ENCODE measurements around the gene TRIM28. TPM values are rescaled to one million over a fixed set of nuclear protein-coding genes. Genes with fewer than 3 reads are reported as not detected.

Gene TRIM28
- total and polyA plus RNA-seq, 9 of the 15 experiments (the other 6 are each of a cell fraction or from before 2014, with no cell fraction given) = 12.1 to 797 (median 490) TPM

DNA sequence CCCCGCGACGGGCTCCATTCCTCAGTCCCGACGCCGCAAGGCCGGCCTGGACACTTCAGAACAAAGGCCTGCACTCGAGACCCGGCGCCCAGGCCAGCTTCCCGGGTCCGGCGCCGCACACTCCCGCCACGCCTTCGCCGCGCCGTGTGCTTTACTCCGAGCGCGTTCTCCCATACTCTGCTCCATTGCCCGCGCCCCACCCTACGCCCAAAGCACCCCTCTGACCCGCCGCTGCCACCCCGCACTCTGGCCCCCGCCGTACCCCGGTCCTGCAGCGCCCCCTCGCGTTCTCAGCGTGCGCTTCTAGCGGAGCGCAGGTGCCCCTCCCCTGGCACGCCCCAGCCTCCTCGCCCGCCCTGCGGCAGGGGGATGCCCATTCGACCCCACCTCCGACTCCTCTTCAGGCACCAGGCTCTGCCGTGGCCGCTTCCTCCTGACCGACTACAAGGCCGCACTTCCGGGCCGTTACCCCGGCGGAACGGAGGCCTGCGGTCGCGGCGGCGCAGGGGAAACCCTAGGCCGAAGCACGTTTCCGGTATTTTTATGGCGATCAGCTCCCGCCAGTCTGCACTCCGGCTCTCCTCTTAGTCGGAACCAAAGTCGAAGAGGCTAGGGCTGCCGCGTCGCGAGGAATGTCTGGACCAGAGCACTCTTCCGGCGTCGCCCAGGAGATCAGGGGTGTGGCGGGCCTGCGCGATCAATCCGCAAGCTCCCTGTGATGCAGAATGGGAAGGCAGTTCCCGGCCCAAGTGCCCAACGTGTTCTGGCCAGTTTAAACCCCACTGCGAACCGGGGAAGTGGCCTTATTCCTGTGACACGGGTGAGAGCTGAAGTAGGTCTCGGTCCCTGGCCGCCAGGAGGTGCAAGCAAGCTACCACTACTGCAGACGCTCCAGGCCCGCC, 24.3 kb upstream of the TRIM28 start, which contains the start of gene ZBTB45 (continued):
- TF ChIP-seq XRCC3 (IDR thresholded peaks at IDR 0.05) = no peak
- TF ChIP-seq, protein P1, sequence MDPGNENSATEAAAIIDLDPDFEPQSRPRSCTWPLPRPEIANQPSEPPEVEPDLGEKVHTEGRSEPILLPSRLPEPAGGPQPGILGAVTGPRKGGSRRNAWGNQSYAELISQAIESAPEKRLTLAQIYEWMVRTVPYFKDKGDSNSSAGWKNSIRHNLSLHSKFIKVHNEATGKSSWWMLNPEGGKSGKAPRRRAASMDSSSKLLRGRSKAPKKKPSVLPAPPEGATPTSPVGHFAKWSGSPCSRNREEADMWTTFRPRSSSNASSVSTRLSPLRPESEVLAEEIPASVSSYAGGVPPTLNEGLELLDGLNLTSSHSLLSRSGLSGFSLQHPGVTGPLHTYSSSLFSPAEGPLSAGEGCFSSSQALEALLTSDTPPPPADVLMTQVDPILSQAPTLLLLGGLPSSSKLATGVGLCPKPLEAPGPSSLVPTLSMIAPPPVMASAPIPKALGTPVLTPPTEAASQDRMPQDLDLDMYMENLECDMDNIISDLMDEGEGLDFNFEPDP (CRISPR knock-in tag; IDR thresholded peaks at IDR 0.05) = no peak
- TF ChIP-seq TCF7 (IDR thresholded peaks at IDR 0.05; ENCODE audit: borderline replicate concordance) = peak; percentile 87; the same call in 1 of the 2 replicates
- peak; percentile 97 for TF ChIP-seq ZBTB1 (CRISPR knock-in tag; IDR thresholded peaks at IDR 0.05; ENCODE audit: borderline replicate concordance, low read depth)
- peak; percentile 95 for TF ChIP-seq TBP (optimal IDR thresholded peaks at IDR 0.05; ENCODE audit: low read depth, low read length)
- TF ChIP-seq NFYB (IDR thresholded peaks at IDR 0.05; ENCODE audit: extremely low read depth, insufficient read length) = no peak
- peak; percentile 65 for TF ChIP-seq MYNN (IDR thresholded peaks at IDR 0.05)
- TF ChIP-seq MYNN (CRISPR knock-in tag; IDR thresholded peaks at IDR 0.05) = no peak
- peak; percentile 86 for TF ChIP-seq LCOR (CRISPR knock-in tag; IDR thresholded peaks at IDR 0.05)
- TF ChIP-seq ERF (CRISPR knock-in tag; IDR thresholded peaks at IDR 0.05) = peak; percentile 84; the same call in 1 of the 2 replicates
- TF ChIP-seq, protein P2, sequence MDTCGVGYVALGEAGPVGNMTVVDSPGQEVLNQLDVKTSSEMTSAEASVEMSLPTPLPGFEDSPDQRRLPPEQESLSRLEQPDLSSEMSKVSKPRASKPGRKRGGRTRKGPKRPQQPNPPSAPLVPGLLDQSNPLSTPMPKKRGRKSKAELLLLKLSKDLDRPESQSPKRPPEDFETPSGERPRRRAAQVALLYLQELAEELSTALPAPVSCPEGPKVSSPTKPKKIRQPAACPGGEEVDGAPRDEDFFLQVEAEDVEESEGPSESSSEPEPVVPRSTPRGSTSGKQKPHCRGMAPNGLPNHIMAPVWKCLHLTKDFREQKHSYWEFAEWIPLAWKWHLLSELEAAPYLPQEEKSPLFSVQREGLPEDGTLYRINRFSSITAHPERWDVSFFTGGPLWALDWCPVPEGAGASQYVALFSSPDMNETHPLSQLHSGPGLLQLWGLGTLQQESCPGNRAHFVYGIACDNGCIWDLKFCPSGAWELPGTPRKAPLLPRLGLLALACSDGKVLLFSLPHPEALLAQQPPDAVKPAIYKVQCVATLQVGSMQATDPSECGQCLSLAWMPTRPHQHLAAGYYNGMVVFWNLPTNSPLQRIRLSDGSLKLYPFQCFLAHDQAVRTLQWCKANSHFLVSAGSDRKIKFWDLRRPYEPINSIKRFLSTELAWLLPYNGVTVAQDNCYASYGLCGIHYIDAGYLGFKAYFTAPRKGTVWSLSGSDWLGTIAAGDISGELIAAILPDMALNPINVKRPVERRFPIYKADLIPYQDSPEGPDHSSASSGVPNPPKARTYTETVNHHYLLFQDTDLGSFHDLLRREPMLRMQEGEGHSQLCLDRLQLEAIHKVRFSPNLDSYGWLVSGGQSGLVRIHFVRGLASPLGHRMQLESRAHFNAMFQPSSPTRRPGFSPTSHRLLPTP (IDR thresholded peaks at IDR 0.05; ENCODE audit: borderline replicate concordance, extremely low read depth, insufficient read length) = no peak
- no peak for TF ChIP-seq CCAR2 (IDR thresholded peaks at IDR 0.05; ENCODE audit: low read depth, low read length)
- 0 out of 2 replicates have a peak, but pooled peaks have one; percentile 11 for TF ChIP-seq MTA2 (IDR thresholded peaks at IDR 0.05; ENCODE audit: low read depth)
- no peak for TF ChIP-seq ZNF146 (CRISPR knock-in tag; IDR thresholded peaks at IDR 0.05; ENCODE audit: unreplicated experiment)
- no peak; the same call in none of the 2 replicates for TF ChIP-seq ZC3H11A (IDR thresholded peaks at IDR 0.05; ENCODE audit: low read depth, low read length)
- TF ChIP-seq BRF1 (IDR thresholded peaks at IDR 0.05; ENCODE audit: borderline replicate concordance, extremely low read depth, insufficient read length) = no peak
- peak; percentile 14 for TF ChIP-seq POU5F1 (IDR thresholded peaks at IDR 0.05; ENCODE audit: borderline replicate concordance, low read depth, low read length, partially characterized antibody)
- TF ChIP-seq, protein P3, sequence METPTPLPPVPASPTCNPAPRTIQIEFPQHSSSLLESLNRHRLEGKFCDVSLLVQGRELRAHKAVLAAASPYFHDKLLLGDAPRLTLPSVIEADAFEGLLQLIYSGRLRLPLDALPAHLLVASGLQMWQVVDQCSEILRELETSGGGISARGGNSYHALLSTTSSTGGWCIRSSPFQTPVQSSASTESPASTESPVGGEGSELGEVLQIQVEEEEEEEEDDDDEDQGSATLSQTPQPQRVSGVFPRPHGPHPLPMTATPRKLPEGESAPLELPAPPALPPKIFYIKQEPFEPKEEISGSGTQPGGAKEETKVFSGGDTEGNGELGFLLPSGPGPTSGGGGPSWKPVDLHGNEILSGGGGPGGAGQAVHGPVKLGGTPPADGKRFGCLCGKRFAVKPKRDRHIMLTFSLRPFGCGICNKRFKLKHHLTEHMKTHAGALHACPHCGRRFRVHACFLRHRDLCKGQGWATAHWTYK (CRISPR knock-in tag; IDR thresholded peaks at IDR 0.05) = peak; percentile 34; the same call in 1 of the 2 replicates
- peak; percentile 85 for TF ChIP-seq NR3C1 (CRISPR knock-in tag; IDR thresholded peaks at IDR 0.05)
- TF ChIP-seq HOMEZ (CRISPR knock-in tag; IDR thresholded peaks at IDR 0.05) = no peak
- no peak for TF ChIP-seq ZNF324 (CRISPR knock-in tag; IDR thresholded peaks at IDR 0.05)

All from K562 (cell line).